WTC11 (cell line): ENCODE data around the gene LCE1E. TPM values are rescaled to one million over a fixed set of nuclear protein-coding genes. Genes with fewer than 3 reads are reported as not detected.

ENCODE experiments used
- ATAC-seq: fragments of 200-7000 bp; cut with Tn5 transposase; 2 replicates; pipeline ENCODE4 v1.10.0; 2021; ENCODE audit warnings: mild to moderate bottlenecking, moderate library complexity
- CTCF ChIA-PET: fragments of 300-600 bp; sonication (Branson Sonifier 250); formaldehyde crosslinking; loops from one replicate; lab custom pipeline; 2021; ENCODE audit warnings: antibody characterized with exemption; lab: Charles Lee
- POLR2A ChIA-PET: fragments of 350-600 bp; sonication (Branson Sonifier 250); formaldehyde crosslinking; loops from one replicate; lab custom pipeline; 2021; ENCODE audit warnings: antibody characterized with exemption; lab: Charles Lee
- DNase-seq: peaks from one replicate; pipeline ENCODE4 v3.0.0; 2021; ENCODE audit warnings: low spot score
- H3K27ac Mint-ChIP-seq: 2 replicates; pipeline ENCODE4 v1.8.0; 2021; ENCODE audit warnings: mixed read lengths
- H3K27me3 Mint-ChIP-seq: 2 replicates; pipeline ENCODE4 v1.8.0; 2021; ENCODE audit warnings: low read depth, mild to moderate bottlenecking, moderate library complexity, mixed read lengths
- H3K36me3 Mint-ChIP-seq: 2 replicates; pipeline ENCODE4 v1.8.0; 2021; ENCODE audit warnings: mixed read lengths
- H3K4me1 Mint-ChIP-seq: 2 replicates; pipeline ENCODE4 v1.8.0; 2022; ENCODE audit warnings: mixed read lengths
- H3K4me3 Mint-ChIP-seq: 2 replicates; pipeline ENCODE4 v1.8.0; 2021; ENCODE audit warnings: mild to moderate bottlenecking, moderate library complexity, mixed read lengths
- H3K9me3 Mint-ChIP-seq: 2 replicates; pipeline ENCODE4 v1.8.0; 2021; ENCODE audit warnings: mixed read lengths
- AFF4 ChIP-seq: sonication (generic); formaldehyde crosslinking; IDR thresholded peaks from 2 replicates; pipeline ENCODE4 v1.8.1; 2023; ENCODE audit warnings: mild to moderate bottlenecking, missing genetic modification reagents, borderline replicate concordance
- CBFB ChIP-seq: sonication (generic); formaldehyde crosslinking; IDR thresholded peaks from 2 replicates; pipeline ENCODE4 v1.8.1; 2022; ENCODE audit warnings: mild to moderate bottlenecking, low read depth, missing genetic modification reagents
- CDX4 ChIP-seq: fragments of 250-450 bp; sonication (Bioruptor Pico); IDR thresholded peaks from 2 replicates; pipeline ENCODE4 v1.9.0; 2021; ENCODE audit warnings: moderate library complexity, mild to moderate bottlenecking, inconsistent platforms, borderline replicate concordance
- E2F1 ChIP-seq: sonication (generic); formaldehyde crosslinking; IDR thresholded peaks from 2 replicates; pipeline ENCODE4 v1.8.0; 2022; ENCODE audit warnings: mild to moderate bottlenecking, missing genetic modification reagents
- ELF4 ChIP-seq: sonication (generic); formaldehyde crosslinking; IDR thresholded peaks from 2 replicates; pipeline ENCODE4 v1.8.1; 2022; ENCODE audit warnings: low read depth, mild to moderate bottlenecking, moderate library complexity, missing genetic modification reagents
- ETV6 ChIP-seq: sonication (generic); formaldehyde crosslinking; IDR thresholded peaks from 2 replicates; pipeline ENCODE4 v1.8.1; 2022; ENCODE audit warnings: mild to moderate bottlenecking, missing genetic modification reagents
- GABPB1 ChIP-seq: sonication (generic); formaldehyde crosslinking; IDR thresholded peaks from 2 replicates; pipeline ENCODE4 v1.8.1; 2023; ENCODE audit warnings: mild to moderate bottlenecking, missing genetic modification reagents
- IRF1 ChIP-seq: sonication (generic); formaldehyde crosslinking; IDR thresholded peaks from 2 replicates; pipeline ENCODE4 v1.8.0; 2023; ENCODE audit warnings: missing genetic modification reagents
- NR3C1 ChIP-seq: sonication (generic); formaldehyde crosslinking; conservative IDR thresholded peaks from 2 replicates; pipeline ENCODE4 v1.8.1; 2023; ENCODE audit warnings: low read depth, mild to moderate bottlenecking, missing genetic modification reagents
- PRDM15 ChIP-seq: sonication (generic); formaldehyde crosslinking; IDR thresholded peaks from 2 replicates; pipeline ENCODE4 v1.8.0; 2022; ENCODE audit warnings: missing genetic modification reagents
- PREB ChIP-seq: sonication (generic); formaldehyde crosslinking; IDR thresholded peaks from 2 replicates; pipeline ENCODE4 v1.8.1; 2022; ENCODE audit warnings: mild to moderate bottlenecking, missing genetic modification reagents, moderate library complexity, borderline replicate concordance
- SMAD3 ChIP-seq: sonication (generic); formaldehyde crosslinking; IDR thresholded peaks from 2 replicates; pipeline ENCODE4 v1.8.0; 2022; ENCODE audit warnings: missing genetic modification reagents, mild to moderate bottlenecking, borderline replicate concordance
- SP1 ChIP-seq: sonication (generic); formaldehyde crosslinking; conservative IDR thresholded peaks from 2 replicates; pipeline ENCODE4 v1.8.1; 2022; ENCODE audit warnings: missing genetic modification reagents
- TCF7 ChIP-seq: sonication (generic); formaldehyde crosslinking; IDR thresholded peaks from 2 replicates; pipeline ENCODE4 v1.8.0; 2022; ENCODE audit warnings: mild to moderate bottlenecking, low read depth, missing genetic modification reagents, moderate library complexity
- TEAD1 ChIP-seq: sonication (generic); formaldehyde crosslinking; IDR thresholded peaks from 2 replicates; pipeline ENCODE4 v1.8.0; 2022; ENCODE audit warnings: mild to moderate bottlenecking, missing genetic modification reagents
- ZBTB21 ChIP-seq: sonication (generic); formaldehyde crosslinking; IDR thresholded peaks from 2 replicates; pipeline ENCODE4 v1.8.1; 2023; ENCODE audit warnings: mild to moderate bottlenecking, missing genetic modification reagents, borderline replicate concordance
- ZMAT4 ChIP-seq: fragments of 250-450 bp; sonication (Bioruptor Pico); IDR thresholded peaks from 2 replicates; pipeline ENCODE4 v1.9.0; 2021; ENCODE audit warnings: mild to moderate bottlenecking
- ZNF423 ChIP-seq: fragments of 250-450 bp; sonication (Bioruptor Pico); IDR thresholded peaks from 2 replicates; pipeline ENCODE4 v2.1.2; 2022; ENCODE audit warnings: mild to moderate bottlenecking, moderate library complexity
- ZNF532 ChIP-seq: fragments of 250-450 bp; sonication (Bioruptor Pico); IDR thresholded peaks from 2 replicates; pipeline ENCODE4 v1.9.0; 2021; ENCODE audit warnings: mild to moderate bottlenecking, borderline replicate concordance
- total RNA-seq: library from RNA; stranded (reverse); gene quantifications from 3 replicates; pipeline ENCODE4 v1.2.3, GENCODE V29; 2021

Gene LCE1E
- total RNA-seq, 1 experiment from 2014 or later, result not detected

GRCh38 chr1:152747831-152748230, 38.2 kb upstream of the LCE1E start:
- Mint-ChIP-seq H3K4me1 (no peaks in the 10 kb centered on the region), H3K4me3 (no peak overlapping the region), H3K9me3 (peaks cover 90% of the 10 kb centered on the region), H3K27me3 (peaks cover 3% of the 10 kb centered on the region), H3K27ac (no peak overlapping the region), H3K36me3 (peaks cover 70% of the 10 kb centered on the region)
- DNase-seq (no peak), ATAC-seq (no peak)
- TF ChIP-seq PRDM15 (no peak), AFF4 (CRISPR knock-in tag) (no peak), SMAD3 (no peak), ZNF423 (CRISPR knock-in tag) (no peak), TEAD1 (CRISPR knock-in tag) (no peak), TCF7 (no peak), CDX4 (no peak), NR3C1 (CRISPR knock-in tag) (no peak), GABPB1 (CRISPR knock-in tag) (no peak), CBFB (CRISPR knock-in tag) (no peak), IRF1 (CRISPR knock-in tag) (no peak), E2F1 (CRISPR knock-in tag) (no peak), ELF4 (CRISPR knock-in tag) (no peak), ETV6 (no peak), ZMAT4 (CRISPR knock-in tag) (no peak), ZBTB21 (CRISPR knock-in tag) (no peak)
- POLR2A ChIA-PET, result no interaction called here
- CTCF ChIA-PET, result no interaction called here

GRCh38 chr1:152752225-152752624, 33.8 kb upstream of the LCE1E start:
- no peak for DNase-seq
- ChIA-PET POLR2A (no interaction called here), CTCF (no interaction called here)
- H3K9me3 Mint-ChIP-seq, result peaks cover 87% of the 10 kb centered on the region
- no peak overlapping the region for H3K27ac Mint-ChIP-seq
- H3K4me1 Mint-ChIP-seq, result no peaks in the 10 kb centered on the region
- peaks cover 19% of the 10 kb centered on the region for H3K27me3 Mint-ChIP-seq
- H3K36me3 Mint-ChIP-seq, result peaks cover 72% of the 10 kb centered on the region
- H3K4me3 Mint-ChIP-seq, result no peak overlapping the region
- ATAC-seq, result no peak
- TF ChIP-seq SP1 (CRISPR knock-in tag) (no peak), ZNF532 (CRISPR knock-in tag) (no peak), IRF1 (CRISPR knock-in tag) (no peak), PREB (no peak)
